ENCODE results near the gene SNRPA.

GRCh38 chr19:40809358-40810086 is 58.5 kb downstream of the SNRPA start:
- TF ChIP-seq EZH2phosphoT487 (IDR thresholded peaks at IDR 0.05; ENCODE audit: borderline replicate concordance) (no peak), CTCF (conservative IDR thresholded peaks at IDR 0.05; ENCODE audit: low read length) (no peak)

Measured in Loucy (cell line).